Parathyroid adenoma (tissue), 2 donors: Measurements from ENCODE around the gene CDH3.

Source experiments
- H2AFZ ChIP-seq: fragments of 300-600 bp; sonication (generic); one replicate; pipeline ENCODE4 v1.7.0; 2017; ENCODE audit warnings: antibody characterized with exemption, mild to moderate bottlenecking
- H3K27ac ChIP-seq: fragments of 300-600 bp; sonication (generic); one replicate; pipeline ENCODE4 v1.7.0; 2017
- H3K27me3 ChIP-seq: fragments of 300-600 bp; sonication (generic); one replicate; pipeline ENCODE4 v1.7.0; 2017; ENCODE audit warnings: low read length; ENCODE audit not compliant: control insufficient read depth, insufficient read depth
- H3K36me3 ChIP-seq: fragments of 300-600 bp; sonication (generic); one replicate; pipeline ENCODE4 v1.7.0; 2017; ENCODE audit warnings: low read length; ENCODE audit not compliant: control insufficient read depth, insufficient read depth
- H3K4me1 ChIP-seq: fragments of 300-600 bp; sonication (generic); one replicate; pipeline ENCODE4 v1.7.0; 2017; ENCODE audit warnings: control low read depth
- H3K4me2 ChIP-seq: fragments of 300-600 bp; sonication (generic); one replicate; pipeline ENCODE4 v1.7.0; 2017; ENCODE audit warnings: low read length
- H3K4me3 ChIP-seq: fragments of 300-600 bp; sonication (generic); one replicate; pipeline ENCODE4 v1.7.0; 2017; ENCODE audit warnings: low read depth, low read length
- H3K79me2 ChIP-seq: fragments of 300-600 bp; sonication (generic); one replicate; pipeline ENCODE4 v1.7.0; 2017; ENCODE audit warnings: control low read depth
- H3K9ac ChIP-seq: fragments of 300-600 bp; sonication (generic); one replicate; pipeline ENCODE4 v1.7.0; 2017; ENCODE audit warnings: mild to moderate bottlenecking
- H3K9me3 ChIP-seq: fragments of 300-600 bp; sonication (generic); one replicate; pipeline ENCODE4 v1.7.0; 2017; ENCODE audit warnings: low read length; ENCODE audit not compliant: control insufficient read depth
- CTCF ChIP-seq: fragments of 300-600 bp; sonication (generic); IDR thresholded peaks from one replicate; pipeline ENCODE4 v1.7.0; 2017; ENCODE audit warnings: antibody characterized with exemption, mild to moderate bottlenecking
- donor health status: primary hyperparathyroidism.

Gene CDH3

GRCh38 chr16:68629351-68629910 is 15.7 kb upstream of the CDH3 start:
- H3K36me3 ChIP-seq, result no peaks in the 10 kb centered on the region
- H3K4me2 ChIP-seq, result no peak overlapping the region
- no peak overlapping the region for H3K4me3 ChIP-seq
- no peaks in the 10 kb centered on the region for H3K27me3 ChIP-seq
- H3K4me1 ChIP-seq, result no peaks in the 10 kb centered on the region
- H3K9ac ChIP-seq, result no peak overlapping the region
- H3K79me2 ChIP-seq, result no peaks in the 10 kb centered on the region
- no peak overlapping the region for H2AFZ ChIP-seq
- no peaks in the 10 kb centered on the region for H3K9me3 ChIP-seq
- no peak for TF ChIP-seq CTCF
- H3K27ac ChIP-seq, result no peak overlapping the region

GRCh38 chr16:68636064-68636560 is 9.0 kb upstream of the CDH3 start:
- H3K27ac ChIP-seq, result no peak overlapping the region

GRCh38 chr16:68636818-68637217 is 8.3 kb upstream of the CDH3 start:
- H3K4me3 ChIP-seq, result no peak overlapping the region
- no peaks in the 10 kb centered on the region for H3K4me1 ChIP-seq
- H3K4me2 ChIP-seq, result no peak overlapping the region
- no peaks in the 10 kb centered on the region for H3K27me3 ChIP-seq
- H2AFZ ChIP-seq, result no peak overlapping the region
- TF ChIP-seq CTCF, result no peak
- H3K9ac ChIP-seq, result no peak overlapping the region
- no peaks in the 10 kb centered on the region for H3K9me3 ChIP-seq
- H3K79me2 ChIP-seq, result no peaks in the 10 kb centered on the region
- H3K36me3 ChIP-seq, result no peaks in the 10 kb centered on the region
- no peak overlapping the region for H3K27ac ChIP-seq

More at GRCh38 chr16:68636064-68636560, 9.0 kb upstream of the CDH3 start:
- Histone ChIP-seq H2AFZ (no peak overlapping the region), H3K4me2 (no peak overlapping the region), H3K4me3 (no peak overlapping the region), H3K36me3 (no peaks in the 10 kb centered on the region), H3K9me3 (no peaks in the 10 kb centered on the region), H3K9ac (no peak overlapping the region), H3K4me1 (no peaks in the 10 kb centered on the region), H3K27me3 (no peaks in the 10 kb centered on the region), H3K79me2 (no peaks in the 10 kb centered on the region)
- no peak for TF ChIP-seq CTCF

- no peak overlapping the region for H3K9ac ChIP-seq
- no peak overlapping the region for H3K4me2 ChIP-seq
- no peak overlapping the region for H3K4me3 ChIP-seq
- no peaks in the 10 kb centered on the region for H3K9me3 ChIP-seq
- H3K27ac ChIP-seq, result no peak overlapping the region
- H3K36me3 ChIP-seq, result no peaks in the 10 kb centered on the region
- no peaks in the 10 kb centered on the region for H3K27me3 ChIP-seq
- H3K79me2 ChIP-seq, result no peaks in the 10 kb centered on the region
- no peak for TF ChIP-seq CTCF
- H2AFZ ChIP-seq, result no peak overlapping the region
- H3K4me1 ChIP-seq, result peaks cover 8% of the 10 kb centered on the region
Observed at GRCh38 chr16:68640972-68641371, 4.1 kb upstream of the CDH3 start.

GRCh38 chr16:68642047-68642435 is 3.1 kb upstream of the CDH3 start:
- no peaks in the 10 kb centered on the region for H3K36me3 ChIP-seq
- H3K79me2 ChIP-seq, result no peaks in the 10 kb centered on the region
- H3K9me3 ChIP-seq, result no peaks in the 10 kb centered on the region
- no peak overlapping the region for H3K4me3 ChIP-seq
- no peak overlapping the region for H3K27ac ChIP-seq
- H2AFZ ChIP-seq, result peak overlapping the region; percentile 56
- no peaks in the 10 kb centered on the region for H3K27me3 ChIP-seq
- H3K9ac ChIP-seq, result no peak overlapping the region
- peaks cover 8% of the 10 kb centered on the region for H3K4me1 ChIP-seq
- no peak for TF ChIP-seq CTCF
- H3K4me2 ChIP-seq, result no peak overlapping the region
